22Rv1 (cell line): ENCODE results near the gene DYNLL2.

Experiments
- CTCF ChIP-seq: fragments of 450-650 bp; IDR thresholded peaks from 2 replicates; pipeline ENCODE4 v1.5.1; 2017; ENCODE audit warnings: mild to moderate bottlenecking
- ZFX ChIP-seq: fragments of 450-650 bp; IDR thresholded peaks from 2 replicates; pipeline ENCODE4 v1.6.1; 2017; ENCODE audit warnings: antibody characterized with exemption, borderline replicate concordance

GRCh38 chr17:58088624-58089023 lies 5.4 kb downstream of the DYNLL2 start:
- TF ChIP-seq CTCF, result no peak
- TF ChIP-seq ZFX, result no peak
